HG03521 (cell line): ENCODE data around the gene HOXD4.

Experiments used
- ATAC-seq: cut with Tn5 transposase; IDR thresholded peaks from one replicate; pipeline ENCODE4 v1.9.1; 2021; ENCODE audit warnings: mild to moderate bottlenecking, moderate library complexity; ENCODE audit not compliant: unreplicated experiment

HOXD4 gene

DNA sequence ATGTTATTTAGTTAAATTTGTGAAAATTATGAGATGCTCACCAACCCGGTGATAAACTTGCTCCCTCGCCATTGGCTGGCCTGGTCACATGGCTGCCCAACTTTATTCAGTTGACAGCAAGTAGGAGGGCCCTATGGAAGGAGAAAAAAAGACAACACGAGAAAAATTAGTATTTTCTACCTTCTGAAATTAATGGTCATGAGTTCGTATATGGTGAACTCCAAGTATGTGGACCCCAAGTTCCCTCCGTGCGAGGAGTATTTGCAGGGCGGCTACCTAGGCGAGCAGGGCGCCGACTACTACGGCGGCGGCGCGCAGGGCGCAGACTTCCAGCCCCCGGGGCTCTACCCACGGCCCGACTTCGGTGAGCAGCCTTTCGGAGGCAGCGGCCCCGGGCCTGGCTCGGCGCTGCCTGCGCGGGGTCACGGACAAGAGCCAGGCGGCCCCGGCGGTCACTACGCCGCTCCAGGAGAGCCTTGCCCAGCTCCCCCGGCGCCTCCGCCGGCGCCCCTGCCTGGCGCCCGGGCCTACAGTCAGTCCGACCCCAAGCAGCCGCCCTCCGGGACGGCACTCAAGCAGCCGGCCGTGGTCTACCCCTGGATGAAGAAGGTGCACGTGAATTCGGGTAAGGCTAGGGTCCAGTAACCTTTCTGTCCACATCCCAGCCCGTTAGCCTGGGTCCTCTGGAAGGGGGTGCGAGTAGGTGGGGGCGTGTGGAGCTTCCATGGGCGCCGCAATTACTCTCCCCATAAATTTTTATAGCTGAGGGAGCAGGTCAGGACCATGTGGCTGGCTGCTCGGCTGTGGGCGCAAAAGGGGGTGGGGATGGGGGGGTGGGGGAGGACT is at the start of gene HOXD4:
TSS of gene HOXD4 (plus strand) at position 109 of the 846 bp plus-strand sequence. CDS start at position 193, 84 bp downstream.
- ATAC-seq: no peak

DNA sequence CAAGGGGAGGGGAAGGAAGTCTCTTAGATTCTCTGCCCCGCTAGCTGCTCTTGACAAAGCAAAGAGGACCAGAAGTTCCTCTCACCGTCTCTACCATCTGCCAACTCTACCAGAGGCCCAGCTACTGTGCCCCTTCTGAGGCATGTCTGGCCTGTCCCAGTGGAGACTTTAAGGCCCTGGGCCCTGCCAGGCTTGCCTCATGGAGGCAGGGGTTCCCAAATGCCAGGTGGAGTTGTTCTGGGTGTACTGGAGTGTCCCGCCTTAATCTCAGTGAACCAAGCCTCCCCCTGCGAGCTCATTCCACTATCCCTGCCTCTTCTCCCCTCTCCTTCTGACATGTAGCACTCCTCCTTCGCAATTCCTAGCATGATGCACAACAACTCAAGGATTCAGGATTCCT is 49.5 kb upstream of the HOXD4 start:
- no peak for ATAC-seq

GRCh38 chr2:176102309-176102866 is 49.0 kb upstream of the HOXD4 start:
- ATAC-seq: no peak

- ATAC-seq: no peak
These were observed 48.2 kb upstream of the HOXD4 start for GRCh38 chr2:176103194-176103593.

GRCh38 chr2:176103742-176104315 is 47.5 kb upstream of the HOXD4 start:
- no peak for ATAC-seq

DNA sequence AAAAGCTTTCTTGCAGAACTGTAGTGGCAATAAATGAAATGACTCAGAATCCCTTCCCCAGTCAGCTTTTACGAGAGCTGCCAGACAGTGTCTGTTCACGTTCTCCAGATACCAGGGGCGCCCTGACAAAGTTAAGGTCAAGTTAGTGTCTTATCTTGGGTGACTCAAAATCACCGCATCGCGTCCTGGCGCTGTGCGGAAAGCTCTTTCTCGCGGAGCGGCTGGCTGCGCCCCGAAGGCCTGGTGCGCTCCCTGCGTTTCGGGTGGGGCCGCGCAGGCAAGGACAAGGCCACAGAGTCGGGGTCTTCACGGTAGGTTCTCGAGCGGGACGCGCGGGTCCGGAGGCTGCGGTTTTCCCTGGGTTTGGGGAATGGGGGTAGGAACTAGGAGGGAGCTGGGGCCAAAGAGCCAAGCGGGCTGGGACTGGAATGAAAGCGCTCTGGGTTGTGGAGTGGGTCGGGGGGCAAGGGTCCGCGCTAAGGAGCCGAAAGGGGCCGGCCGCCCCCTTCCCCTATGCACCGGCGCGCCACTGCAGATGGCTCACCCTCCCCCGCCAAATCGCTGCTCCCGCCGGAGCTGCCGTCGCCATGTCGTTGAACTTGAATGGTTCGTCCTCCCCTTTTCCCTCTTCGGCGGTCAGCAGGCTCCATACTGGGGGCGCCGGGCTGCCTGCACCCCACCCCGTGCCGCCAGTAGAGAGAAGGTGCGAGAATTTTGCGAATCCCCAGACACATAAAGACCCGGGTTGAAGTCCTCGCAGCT is 46.9 kb upstream of the HOXD4 start:
- ATAC-seq: no peak

DNA sequence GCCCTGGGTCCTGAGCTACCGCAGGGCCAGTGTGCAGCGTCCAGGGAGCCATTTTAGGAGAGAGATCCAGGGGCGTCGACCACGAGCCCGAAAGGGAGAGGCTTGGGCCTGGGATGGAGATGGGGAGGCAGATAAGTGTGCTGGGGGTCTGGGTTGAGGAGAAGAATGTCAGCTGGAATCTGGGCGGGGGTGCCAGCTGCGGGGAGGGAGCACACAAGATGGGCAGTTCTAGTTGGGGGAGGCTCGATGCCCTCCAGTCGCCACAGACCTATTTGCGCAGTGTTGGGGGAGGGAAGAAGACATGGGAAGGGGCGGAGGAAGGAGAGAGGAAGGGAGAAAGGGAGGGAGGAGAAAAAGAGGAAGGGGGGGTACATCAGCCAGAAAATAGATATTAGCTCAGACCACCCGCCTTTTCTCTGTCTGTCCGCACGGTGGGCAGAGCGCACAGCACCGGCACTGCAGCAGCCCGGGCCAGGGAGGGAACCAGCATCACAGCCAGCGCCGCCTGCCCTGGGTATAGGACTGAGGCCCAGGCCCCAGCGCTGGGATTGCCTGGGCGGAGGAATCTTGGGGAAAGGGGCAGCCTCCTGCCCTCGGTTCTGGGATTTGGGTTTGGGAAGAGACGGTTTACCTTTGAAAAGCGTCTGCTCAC is 46.1 kb upstream of the HOXD4 start:
- ATAC-seq: no peak

DNA sequence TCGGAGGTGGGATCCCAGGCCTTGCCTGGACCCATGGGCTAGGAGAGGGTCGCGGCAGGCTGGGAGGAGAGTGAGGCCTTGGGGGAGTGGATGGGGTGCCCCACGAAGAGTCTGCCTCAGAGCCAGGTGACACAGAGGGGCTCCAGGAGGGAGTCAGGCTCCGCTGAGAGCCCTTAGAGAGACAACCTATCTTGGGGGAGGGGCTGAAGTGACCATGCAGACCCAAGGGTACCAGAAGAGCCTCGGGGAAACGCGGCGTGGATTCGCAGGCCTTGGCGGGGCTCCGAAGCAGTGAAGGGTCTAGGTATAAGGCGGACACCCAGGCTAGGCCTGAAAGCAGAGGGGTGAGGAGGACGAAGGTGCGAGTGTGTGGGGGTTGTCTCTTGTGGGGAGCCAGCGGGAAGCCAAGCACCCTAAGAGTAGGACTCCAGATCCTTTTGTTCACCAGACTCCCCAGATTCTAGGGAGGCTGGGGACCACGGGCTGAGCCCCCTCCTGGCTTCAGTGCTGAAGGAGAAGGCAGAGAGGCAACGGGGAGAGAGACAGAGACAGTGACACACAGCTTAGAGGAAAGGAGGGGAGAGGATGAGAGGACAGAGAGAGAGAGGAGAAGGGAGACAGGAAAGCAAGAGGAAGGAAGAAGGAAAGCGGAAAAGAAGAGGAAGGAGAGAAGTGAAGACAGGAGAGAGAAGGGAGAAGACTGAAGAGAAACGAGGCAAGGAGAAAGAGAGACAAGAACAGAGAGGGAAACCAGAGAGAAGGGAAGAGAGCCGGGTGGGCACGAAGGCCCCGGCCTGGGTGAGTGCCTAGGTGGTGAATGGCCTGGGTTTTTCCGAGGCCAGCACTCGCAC is 45.4 kb upstream of the HOXD4 start:
- no peak for ATAC-seq

GRCh38 chr2:176106581-176107539 is 44.5 kb upstream of the HOXD4 start, which contains the start of gene HOXD11:
Gene HOXD11, plus strand, starts transcription at chr2:176107280. Its CDS starts 76 bp downstream, at chr2:176107356.
- ATAC-seq: no peak

GRCh38 chr2:176107731-176108181 is 43.6 kb upstream of the HOXD4 start:
- no peak for ATAC-seq

DNA sequence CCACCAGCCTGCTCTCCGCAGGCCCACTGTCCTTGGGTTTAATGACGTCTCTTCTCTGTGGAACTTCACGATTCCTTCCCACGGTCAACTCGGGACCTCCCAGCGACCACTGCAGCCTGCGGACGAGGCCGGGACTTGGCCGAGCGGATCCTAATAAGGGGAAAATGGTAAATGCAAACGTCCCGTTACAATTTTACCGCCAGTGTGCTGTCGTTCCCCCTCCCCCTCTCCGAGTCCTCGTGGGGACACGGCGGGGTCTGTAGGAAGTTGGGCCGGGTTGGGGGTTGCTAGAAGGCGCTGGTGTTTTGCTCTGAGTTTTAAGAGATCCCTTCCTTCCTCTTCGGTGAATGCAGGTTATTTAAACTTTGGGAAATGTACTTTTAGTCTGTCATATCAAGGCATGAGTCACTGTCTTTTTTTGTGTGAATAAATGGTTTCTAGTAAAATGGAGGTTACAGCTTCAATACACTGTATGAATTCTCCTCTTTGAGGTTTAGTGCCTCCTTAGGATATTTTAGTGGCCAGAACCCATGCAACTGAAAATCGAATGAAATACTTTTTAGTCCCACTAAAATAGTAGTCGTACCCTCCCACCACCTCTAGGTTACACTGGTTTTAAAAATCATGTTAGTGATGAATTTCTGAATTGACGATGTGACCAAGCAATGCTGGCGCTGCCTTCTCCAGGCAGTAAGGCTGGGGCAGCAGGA is 42.0 kb upstream of the HOXD4 start:
- ATAC-seq: no peak

DNA sequence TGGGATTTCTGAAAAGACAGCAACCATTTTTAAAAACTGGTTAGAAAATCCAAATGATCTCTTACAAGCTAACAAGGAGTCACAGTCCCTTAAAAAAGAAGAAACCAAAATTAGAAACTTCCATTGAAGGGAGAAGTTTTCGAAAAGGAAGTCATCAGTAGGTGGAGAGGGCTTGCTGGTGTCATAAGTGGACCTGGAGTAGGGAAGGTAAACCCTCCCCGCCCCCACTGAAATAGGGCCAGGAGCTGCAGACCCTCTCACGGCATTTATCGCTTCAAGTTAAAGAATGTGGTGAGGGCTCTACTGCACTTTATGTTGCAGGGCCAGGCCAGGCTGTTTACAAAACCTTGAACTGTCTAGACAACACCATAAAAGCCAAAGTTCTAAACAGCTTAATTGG is 41.4 kb upstream of the HOXD4 start:
- no peak for ATAC-seq

GRCh38 chr2:176110415-176111308 is 40.7 kb upstream of the HOXD4 start:
- no peak for ATAC-seq

DNA sequence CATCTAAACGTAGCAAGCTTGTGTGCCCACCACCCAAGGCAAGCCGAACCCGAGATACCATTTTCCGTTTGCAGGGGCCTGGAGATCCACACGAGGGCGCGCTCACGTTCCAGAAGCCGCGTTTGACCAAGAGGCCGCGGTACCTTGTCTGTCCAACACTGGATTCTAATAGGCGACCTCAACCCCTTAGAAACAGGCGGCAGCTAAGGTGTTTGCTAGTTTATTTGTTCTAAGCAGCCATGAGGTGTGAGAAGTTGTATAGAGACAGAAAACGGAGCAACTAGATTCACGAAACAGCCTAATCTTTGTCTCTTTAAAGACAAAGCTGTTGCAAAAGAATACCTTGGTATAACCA is 40.1 kb upstream of the HOXD4 start:
- ATAC-seq: no peak

DNA sequence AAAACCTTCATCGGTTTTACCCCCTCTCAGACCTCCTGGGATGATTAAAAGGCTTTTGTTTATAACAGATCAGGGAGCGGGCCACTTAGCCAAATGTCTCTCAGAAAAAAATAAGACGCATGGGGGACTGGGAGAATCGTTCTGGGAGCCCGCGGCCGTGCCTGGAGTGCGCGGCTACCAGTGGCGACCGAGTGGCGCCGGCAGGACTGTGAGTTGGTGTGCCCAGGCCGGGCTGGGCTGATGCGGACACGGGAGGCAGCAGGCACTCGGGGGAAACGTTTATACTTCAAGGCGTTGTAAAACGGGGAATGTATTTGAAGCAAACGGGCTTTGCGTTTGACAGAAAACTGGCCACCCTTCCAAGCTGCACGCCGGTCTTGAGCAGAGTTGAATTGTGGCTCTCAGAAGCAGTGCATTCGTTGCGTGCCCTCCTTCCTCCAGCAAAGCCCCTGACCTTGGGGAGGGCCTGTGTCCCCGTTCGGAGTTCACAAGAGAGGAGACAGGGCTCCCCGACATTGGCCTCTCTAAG is 39.4 kb upstream of the HOXD4 start:
- ATAC-seq: no peak

DNA sequence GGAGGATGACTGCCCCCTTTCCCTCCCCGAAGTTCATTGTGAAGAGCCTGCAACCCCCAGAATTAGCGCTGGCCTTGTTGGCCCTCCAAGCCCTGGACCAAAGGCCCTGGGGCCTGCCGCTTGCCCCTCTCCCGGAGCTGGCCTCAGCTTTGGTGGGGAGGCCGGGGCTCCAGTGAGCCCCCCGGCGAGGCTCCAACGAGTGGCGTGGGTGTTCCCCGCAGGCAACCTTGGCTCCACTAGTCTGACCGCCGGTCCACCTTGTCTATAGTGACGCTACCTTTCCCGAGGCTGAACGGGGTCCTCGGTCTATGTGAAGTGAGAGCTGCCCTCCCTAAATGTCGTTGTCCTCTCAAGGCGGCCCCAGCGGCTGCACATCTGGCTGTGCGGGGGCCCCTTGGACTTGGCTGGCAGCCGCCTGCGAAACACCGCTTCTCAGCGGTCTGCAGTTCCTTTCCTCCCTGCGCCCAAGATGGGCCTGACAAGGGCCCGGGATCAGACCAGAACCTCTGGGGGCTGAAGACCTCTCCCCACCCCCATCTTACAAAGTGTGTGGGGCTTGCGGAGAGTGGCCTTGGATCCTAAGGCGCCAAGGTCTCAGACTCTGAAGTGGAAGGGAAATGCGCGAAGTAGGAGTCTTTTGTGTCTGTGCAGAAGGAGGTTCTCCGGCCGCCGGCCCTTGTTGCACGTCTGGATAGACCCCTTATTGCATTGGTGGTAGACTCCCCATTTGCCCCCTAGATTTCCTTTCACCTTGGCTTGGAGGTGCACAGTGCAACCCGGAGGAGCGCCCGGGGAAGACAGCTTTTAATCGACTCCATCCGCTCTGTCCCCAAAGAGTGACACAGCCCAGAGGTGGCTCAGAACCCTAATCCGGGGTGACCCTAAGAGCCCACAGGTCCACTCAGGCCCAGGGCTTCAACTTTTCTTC is 38.7 kb upstream of the HOXD4 start:
- ATAC-seq: no peak
